Left cardiac atrium (tissue), 4 donors: ENCODE results near the gene TAOK2. TPM values are rescaled to one million over a fixed set of nuclear protein-coding genes. Genes with fewer than 3 reads are reported as not detected.
A peak's percentile ranks its signal among the peaks of the same experiment; 100 is the strongest.

Experiments used
- ATAC-seq, 2 donors: fragments of 200-7000 bp; cut with Tn5 transposase; one replicate each; pipeline ENCODE4 v1.9.1; 2020; ENCODE audit warnings: mild to moderate bottlenecking in 2 of 2, moderate library complexity in 2 of 2
- DNase-seq: peaks from one replicate; pipeline ENCODE4 v3.0.0-alpha.2; 2020
- intact Hi-C, 2 donors: fragments of 100-400 bp; cut with DNase I; formaldehyde crosslinking; loops; one replicate each; pipeline versions ENCODE4 v1.14.1 to v1.15.1; 2022 to 2023
- total RNA-seq, 2 donors: library from RNA; stranded (reverse); fragmentation: NEBNext Ultra II Directional; extraction: Animal tissue kit (Norgen Biotek cat#: 25700); gene quantifications; one replicate each; pipeline ENCODE4 v1.2.1, GENCODE V29; 2021
- donor health status: DM: no; HTN: yes; CAD: no.
- donor health status: DM: no; HTN: yes; CAD: no; lungs with severe emphysema.
- donor health status: DM: yes; HTN: yes; CAD: no.
- donor health status: Dilated cardiomyopathy.

The TAOK2 gene
- total RNA-seq, 2 donors from 2014 or later = 33.6 to 45.8 TPM

GRCh38 chr16:29984137-29984763, 10.6 kb downstream of the TAOK2 start:
- DNase-seq (no peak), ATAC-seq (no peak)
- intact Hi-C loops = no loop called here

- DNase-seq = no peak
- ATAC-seq = no peak
- intact Hi-C loops = no loop called here
Measured at GRCh38 chr16:29984764-29985147, 11.1 kb downstream of the TAOK2 start.

- ATAC-seq (no peak), DNase-seq (no peak)
- intact Hi-C loops = no loop called here
Measured at GRCh38 chr16:29985271-29985811, 11.7 kb downstream of the TAOK2 start.

GRCh38 chr16:29986231-29986630, 12.6 kb downstream of the TAOK2 start:
- no peak for DNase-seq
- intact Hi-C loops = no loop called here
- no peak for ATAC-seq

GRCh38 chr16:29986931-29987330, 13.3 kb downstream of the TAOK2 start:
- DNase-seq (no peak), ATAC-seq (no peak)
- intact Hi-C loops = no loop called here

- no peak for ATAC-seq
- DNase-seq = no peak
- intact Hi-C loops = no loop called here
Measured at GRCh38 chr16:29987371-29988085, 13.9 kb downstream of the TAOK2 start.

GRCh38 chr16:29988346-29989075, 14.8 kb downstream of the TAOK2 start:
- DNase-seq (no peak), ATAC-seq (no peak)
- intact Hi-C loops = no loop called here

- intact Hi-C loops = no loop called here
- ATAC-seq (no peak), DNase-seq (no peak)
Measured at GRCh38 chr16:29989111-29989858, 15.6 kb downstream of the TAOK2 start.

GRCh38 chr16:29990034-29990433, 16.4 kb downstream of the TAOK2 start:
- intact Hi-C loops = loop anchor here in 1 of 2 donors (10.0 kb wide), 1 partner anchor 65 kb away; the partner anchor contains the start of gene KCTD13
- DNase-seq = no peak
- no peak for ATAC-seq

- DNase-seq (no peak), ATAC-seq (no peak)
- intact Hi-C loops = loop anchor here in 1 of 2 donors (10.0 kb wide), 1 partner anchor 66 kb away; the partner anchor contains the start of gene KCTD13
Measured at GRCh38 chr16:29990883-29991570, 17.4 kb downstream of the TAOK2 start.

- ATAC-seq = no peak
- no peak for DNase-seq
- intact Hi-C loops = loop anchor here in 1 of 2 donors (10.0 kb wide), 1 partner anchor 67 kb away; the partner anchor contains the start of gene KCTD13
Measured at GRCh38 chr16:29991571-29991904, 17.9 kb downstream of the TAOK2 start.

GRCh38 chr16:29992344-29992967, 18.8 kb downstream of the TAOK2 start:
- intact Hi-C loops = loop anchor here in 1 of 2 donors (10.0 kb wide), 1 partner anchor 68 kb away; the partner anchor contains the start of gene KCTD13
- ATAC-seq (no peak), DNase-seq (no peak)

GRCh38 chr16:29993191-29993902, 19.7 kb downstream of the TAOK2 start:
- DNase-seq = peak; percentile 12
- no peak for ATAC-seq
- intact Hi-C loops = loop anchor here in 1 of 2 donors (10.0 kb wide), 1 partner anchor 69 kb away; the partner anchor contains the start of gene KCTD13

- intact Hi-C loops = loop anchor here in 1 of 2 donors (10.0 kb wide), 1 partner anchor 69 kb away; the partner anchor contains the start of gene KCTD13
- DNase-seq (peak; percentile 11), ATAC-seq (no peak)
Measured at GRCh38 chr16:29993903-29994599, 20.4 kb downstream of the TAOK2 start.

GRCh38 chr16:29994600-29995323, 21.1 kb downstream of the TAOK2 start:
- peak; percentile 56 for DNase-seq
- ATAC-seq = peak; percentile 32 to 60
- intact Hi-C loops = loop anchor here in 1 of 2 donors (10.0 kb wide), 1 partner anchor 70 kb away; the partner anchor contains the start of gene KCTD13
